DND-41 (cell line): ENCODE data around the gene SLC38A11.

Experiments used
- ATAC-seq: fragments of 200-7000 bp; cut with Tn5 transposase; 3 replicates; pipeline ENCODE4 v1.9.1; 2021; ENCODE audit warnings: low read depth; ENCODE audit not compliant: insufficient read depth
- DNase-seq: peaks from one replicate; pipeline ENCODE4 v3.0.0-alpha.2; 2020
- H2AFZ ChIP-seq: 2 replicates; pipeline ENCODE4 v1.6.0; 2012; ENCODE audit warnings: low read depth, low read length
- H3K27ac ChIP-seq: 2 replicates; pipeline ENCODE4 v1.5.1; 2012; ENCODE audit warnings: low read length, inconsistent platforms
- H3K27me3 ChIP-seq: fragments of 200-600 bp; sonication (generic); 2 replicates; pipeline ENCODE4 v1.6.0; 2012; ENCODE audit warnings: low read length, mild to moderate bottlenecking, inconsistent platforms; ENCODE audit not compliant: insufficient read depth, poor library complexity
- H3K36me3 ChIP-seq: 2 replicates; pipeline ENCODE4 v1.5.1; 2012; ENCODE audit warnings: low read length, inconsistent platforms; ENCODE audit not compliant: insufficient read depth
- H3K4me1 ChIP-seq: 2 replicates; pipeline ENCODE4 v1.5.1; 2012; ENCODE audit warnings: mild to moderate bottlenecking, low read length; ENCODE audit not compliant: insufficient read depth
- H3K4me2 ChIP-seq: 2 replicates; pipeline ENCODE4 v1.6.0; 2012; ENCODE audit warnings: mild to moderate bottlenecking, moderate library complexity, low read length, inconsistent platforms; ENCODE audit not compliant: insufficient read depth
- H3K4me3 ChIP-seq, 2 experiments: fragments of 200-600 bp in 1 of 2; shearing (Covaris generic) in 1 of 2; 2 replicates each; pipeline ENCODE4 v1.5.1; 2012 to 2016; ENCODE audit warnings: inconsistent platforms in 2 of 2, low read length in 2 of 2, mild to moderate bottlenecking in 2 of 2, low read depth in 1 of 2, moderate library complexity in 1 of 2
- H3K79me2 ChIP-seq: 2 replicates; pipeline ENCODE4 v1.6.0; 2012; ENCODE audit warnings: low read length, inconsistent platforms; ENCODE audit not compliant: insufficient read depth
- H3K9ac ChIP-seq: 2 replicates; pipeline ENCODE4 v1.6.0; 2012; ENCODE audit warnings: low read depth, mild to moderate bottlenecking, inconsistent platforms, low read length, moderate library complexity
- H3K9me3 ChIP-seq: 2 replicates; pipeline ENCODE4 v1.5.1; 2012; ENCODE audit warnings: low read length, moderate library complexity, mild to moderate bottlenecking, inconsistent platforms; ENCODE audit not compliant: insufficient read depth, severe bottlenecking
- H4K20me1 ChIP-seq: 2 replicates; pipeline ENCODE4 v1.6.0; 2012; ENCODE audit warnings: low read length; ENCODE audit not compliant: insufficient read depth
- EZH2 ChIP-seq: IDR thresholded peaks from 3 replicates; pipeline ENCODE4 v1.6.1; 2012; ENCODE audit warnings: borderline replicate concordance, low read depth, mild to moderate bottlenecking, moderate library complexity, low read length, inconsistent platforms; ENCODE audit not compliant: severe bottlenecking
- TF ChIP-seq, protein P1 (sequence below): IDR thresholded peaks from 2 replicates; pipeline ENCODE4 v1.5.1; 2012; ENCODE audit warnings: borderline replicate concordance, low read length, moderate library complexity, mild to moderate bottlenecking; ENCODE audit not compliant: poor library complexity, severe bottlenecking; ENCODE audit errors: extremely low read depth

SLC38A11 gene

GRCh38 chr2:164899121-164899520 is 56.2 kb downstream of the SLC38A11 start:
- no peak overlapping the region for H2AFZ ChIP-seq
- H3K27ac ChIP-seq = no peak overlapping the region
- no peak overlapping the region for H3K9ac ChIP-seq
- no peaks in the 10 kb centered on the region for H3K27me3 ChIP-seq
- no peaks in the 10 kb centered on the region for H3K36me3 ChIP-seq
- DNase-seq (no peak), ATAC-seq (no peak)
- H3K79me2 ChIP-seq = no peaks in the 10 kb centered on the region
- peaks cover 27% of the 10 kb centered on the region for H3K4me1 ChIP-seq
- no peak overlapping the region for H3K4me3 ChIP-seq
- H4K20me1 ChIP-seq = no peaks in the 10 kb centered on the region
- no peaks in the 10 kb centered on the region for H3K9me3 ChIP-seq
- TF ChIP-seq EZH2 = no peak
- TF ChIP-seq, protein P1, sequence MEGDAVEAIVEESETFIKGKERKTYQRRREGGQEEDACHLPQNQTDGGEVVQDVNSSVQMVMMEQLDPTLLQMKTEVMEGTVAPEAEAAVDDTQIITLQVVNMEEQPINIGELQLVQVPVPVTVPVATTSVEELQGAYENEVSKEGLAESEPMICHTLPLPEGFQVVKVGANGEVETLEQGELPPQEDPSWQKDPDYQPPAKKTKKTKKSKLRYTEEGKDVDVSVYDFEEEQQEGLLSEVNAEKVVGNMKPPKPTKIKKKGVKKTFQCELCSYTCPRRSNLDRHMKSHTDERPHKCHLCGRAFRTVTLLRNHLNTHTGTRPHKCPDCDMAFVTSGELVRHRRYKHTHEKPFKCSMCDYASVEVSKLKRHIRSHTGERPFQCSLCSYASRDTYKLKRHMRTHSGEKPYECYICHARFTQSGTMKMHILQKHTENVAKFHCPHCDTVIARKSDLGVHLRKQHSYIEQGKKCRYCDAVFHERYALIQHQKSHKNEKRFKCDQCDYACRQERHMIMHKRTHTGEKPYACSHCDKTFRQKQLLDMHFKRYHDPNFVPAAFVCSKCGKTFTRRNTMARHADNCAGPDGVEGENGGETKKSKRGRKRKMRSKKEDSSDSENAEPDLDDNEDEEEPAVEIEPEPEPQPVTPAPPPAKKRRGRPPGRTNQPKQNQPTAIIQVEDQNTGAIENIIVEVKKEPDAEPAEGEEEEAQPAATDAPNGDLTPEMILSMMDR = no peak
- no peak overlapping the region for H3K4me2 ChIP-seq

GRCh38 chr2:164898475-164898874 is 56.9 kb downstream of the SLC38A11 start:
- ATAC-seq = no peak
- H3K79me2 ChIP-seq = no peaks in the 10 kb centered on the region
- no peak overlapping the region for H2AFZ ChIP-seq
- H4K20me1 ChIP-seq = no peaks in the 10 kb centered on the region
- H3K36me3 ChIP-seq = no peaks in the 10 kb centered on the region
- no peak overlapping the region for H3K27ac ChIP-seq
- no peaks in the 10 kb centered on the region for H3K27me3 ChIP-seq
- no peaks in the 10 kb centered on the region for H3K9me3 ChIP-seq
- TF ChIP-seq, protein P1 = no peak
- TF ChIP-seq EZH2 = no peak
- peaks cover 20% of the 10 kb centered on the region for H3K4me1 ChIP-seq
- H3K4me3 ChIP-seq = no peak overlapping the region
- DNase-seq = no peak
- H3K9ac ChIP-seq = no peak overlapping the region
- H3K4me2 ChIP-seq = no peak overlapping the region

DNA sequence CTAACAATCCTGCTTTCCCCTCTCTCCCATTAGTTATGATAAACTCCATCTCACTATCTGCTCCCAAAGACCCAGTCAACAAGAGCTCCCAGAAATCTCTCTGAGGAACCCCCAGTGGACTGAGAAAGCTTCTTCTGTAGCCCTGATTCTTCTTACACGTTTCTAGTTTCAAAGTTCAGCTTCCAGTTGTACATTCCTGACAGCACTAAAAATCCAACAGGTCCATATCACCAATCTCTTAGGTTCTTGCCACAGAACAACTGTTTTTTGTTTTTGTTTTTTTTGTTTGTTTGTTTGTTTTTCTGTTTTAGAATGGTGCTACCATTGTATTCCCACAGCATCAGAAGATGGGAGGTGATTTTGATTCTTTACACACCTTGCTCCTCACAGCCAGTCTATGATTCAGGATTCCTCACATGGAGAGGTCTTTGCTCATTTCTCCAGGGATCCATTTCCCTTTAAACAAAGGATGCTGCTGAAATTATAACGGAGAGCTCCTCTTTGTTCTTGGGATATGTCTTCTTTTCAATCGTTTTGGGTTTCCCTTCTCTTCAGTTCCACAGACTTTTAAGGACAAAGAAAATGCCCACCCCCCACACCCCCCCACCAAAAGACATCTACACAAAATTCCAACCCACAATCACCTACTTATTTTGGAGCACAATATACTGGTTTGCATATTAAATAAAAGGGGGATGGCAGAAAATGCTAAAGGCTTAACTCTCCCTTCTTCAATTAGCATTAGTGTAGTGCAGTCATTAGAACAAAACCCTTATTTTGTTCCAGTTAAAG is 57.7 kb downstream of the SLC38A11 start:
- Histone ChIP-seq H3K36me3 (no peaks in the 10 kb centered on the region), H3K4me3 (no peak overlapping the region), H3K9ac (no peak overlapping the region), H3K4me2 (no peak overlapping the region), H3K79me2 (no peaks in the 10 kb centered on the region), H3K9me3 (no peaks in the 10 kb centered on the region), H3K27ac (peak overlapping the region; percentile 50), H3K4me1 (peaks cover 17% of the 10 kb centered on the region), H3K27me3 (no peaks in the 10 kb centered on the region), H2AFZ (no peak overlapping the region), H4K20me1 (no peaks in the 10 kb centered on the region)
- no peak for DNase-seq
- TF ChIP-seq EZH2 = no peak
- TF ChIP-seq, protein P1 = no peak
- ATAC-seq = no peak
